HepG2 (cell line): ENCODE results near the gene MRAP. TPM values are rescaled to one million over a fixed set of nuclear protein-coding genes. Genes with fewer than 3 reads are reported as not detected.

Experiments used
- ATAC-seq: fragments of 200-7000 bp; cut with Tn5 transposase; 3 replicates; pipeline ENCODE4 v1.9.1; 2020; ENCODE audit warnings: mild to moderate bottlenecking, moderate library complexity
- BruUV-seq: library from RNA; stranded (reverse); fragments of 400-500 nt; replicated peaks from 2 replicates; lab custom pipeline; 2021; lab: Mats Ljungman, UMichigan
- CTCF ChIA-PET: fragments of 300-600 bp; formaldehyde crosslinking; extraction: SDS; loops from one replicate; lab custom pipeline; 2021; ENCODE audit warnings: low total read pairs, inconsistent platforms, low intra/inter-chr PET ratio; lab: Yijun Ruan, JAX
- POLR2A ChIA-PET: fragments of 350-600 bp; sonication (Branson Sonifier 250); formaldehyde crosslinking; loops from one replicate; lab custom pipeline; 2020; ENCODE audit warnings: antibody characterized with exemption, inconsistent platforms; lab: Yijun Ruan, JAX
- DNase-seq: peaks from one replicate; pipeline ENCODE4 v3.0.0-alpha.2; 2015; ENCODE audit warnings: low spot score
- FAIRE-seq: peaks from 3 replicates; lab custom pipeline; 2011; peaks lifted over from hg19 to GRCh38; lab: Jason Lieb, UNC
- H2AFZ ChIP-seq: one replicate; pipeline ENCODE4 v1.6.1; 2011; ENCODE audit warnings: low read length, inconsistent platforms
- H3K27ac ChIP-seq: fragments of 300-600 bp; 3 replicates; pipeline ENCODE4 v1.8.0; 2011; ENCODE audit warnings: mixed run types, mild to moderate bottlenecking, mixed read lengths, low read length, inconsistent platforms; ENCODE audit not compliant: insufficient read depth; ENCODE audit errors: extremely low read length
- H3K27me3 ChIP-seq, 2 experiments: fragments of 200-600 bp in 1 of 2; 2 replicates in 1 of 2; 3 replicates in 1 of 2; pipeline versions ENCODE4 v1.6.0 to v1.8.0; 2011; ENCODE audit warnings: low read length in 2 of 2, mild to moderate bottlenecking in 2 of 2, moderate library complexity in 2 of 2, inconsistent platforms in 1 of 2; ENCODE audit not compliant: insufficient read depth in 2 of 2, control insufficient read depth in 1 of 2
- H3K36me3 ChIP-seq, 2 experiments: fragments of 200-600 bp in 1 of 2; replicated peaks in 1 of 2; 2 replicates in 1 of 2; 3 replicates in 1 of 2; pipeline versions ENCODE4 v1.5.1 to v1.8.0; 2011; ENCODE audit warnings: low read length in 2 of 2, inconsistent platforms in 1 of 2; ENCODE audit not compliant: insufficient read depth in 2 of 2, control insufficient read depth in 1 of 2
- H3K4me1 ChIP-seq: 2 replicates; pipeline ENCODE4 v1.5.1; 2012; ENCODE audit warnings: low read length, inconsistent platforms; ENCODE audit not compliant: insufficient read depth
- H3K4me2 ChIP-seq: 2 replicates; pipeline ENCODE4 v1.6.0; 2011; ENCODE audit warnings: low read depth, low read length, inconsistent platforms
- H3K4me3 ChIP-seq, 3 experiments: fragments of 200-600 bp in 1 of 3; sonication (generic), shearing (Covaris generic) in 1 of 3; replicated peaks in 1 of 3; 2 replicates each; pipeline ENCODE4 v1.5.1; 2011 to 2016; ENCODE audit warnings: low read length in 3 of 3, inconsistent platforms in 2 of 3, low read depth in 2 of 3, mild to moderate bottlenecking in 2 of 3, control low read depth in 1 of 3, mixed read lengths in 1 of 3; ENCODE audit not compliant: insufficient read depth in 1 of 3
- H3K79me2 ChIP-seq: one replicate; pipeline ENCODE4 v1.6.1; 2011; ENCODE audit warnings: low read length, inconsistent platforms; ENCODE audit not compliant: insufficient read depth
- H3K9ac ChIP-seq: 2 replicates; pipeline ENCODE4 v1.6.0; 2011; ENCODE audit warnings: mild to moderate bottlenecking, low read depth, low read length, inconsistent platforms; ENCODE audit not compliant: insufficient read depth
- H3K9me3 ChIP-seq: 2 replicates; pipeline ENCODE4 v1.5.1; 2012; ENCODE audit warnings: mild to moderate bottlenecking, low read length
- H4K20me1 ChIP-seq: 2 replicates; pipeline ENCODE4 v1.6.0; 2011; ENCODE audit warnings: inconsistent platforms, mild to moderate bottlenecking, low read length, moderate library complexity; ENCODE audit not compliant: insufficient read depth
- CEBPB ChIP-seq: IDR thresholded peaks from 2 replicates; pipeline ENCODE4 v1.6.1; 2011; ENCODE audit warnings: low read depth, low read length, improper control_type of control experiment, borderline replicate concordance
- GATAD2A ChIP-seq: IDR thresholded peaks from 2 replicates; pipeline ENCODE4 v1.6.1; 2016
- POLR2A ChIP-seq, 2 experiments: IDR thresholded peaks; 2 replicates each; pipeline ENCODE4 v1.6.1; 2011; ENCODE audit warnings: low read depth in 2 of 2, low read length in 2 of 2, mild to moderate bottlenecking in 1 of 2, moderate library complexity in 1 of 2; ENCODE audit not compliant: insufficient read depth in 1 of 2
- SRSF9 ChIP-seq: fragments of 200-400 bp; formaldehyde crosslinking; IDR thresholded peaks from 2 replicates; pipeline ENCODE4 v1.6.1; 2018; ENCODE audit warnings: borderline replicate concordance, mild to moderate bottlenecking, low read depth, low read length; ENCODE audit not compliant: insufficient read depth, poor library complexity, severe bottlenecking
- TSC22D2 ChIP-seq: sonication (generic); formaldehyde crosslinking; IDR thresholded peaks from 2 replicates; pipeline ENCODE4 v1.5.1; 2020; ENCODE audit warnings: missing genetic modification reagents, mild to moderate bottlenecking, borderline replicate concordance
- ZNF232 ChIP-seq: sonication (generic); formaldehyde crosslinking; IDR thresholded peaks from 2 replicates; pipeline ENCODE4 v1.4.0; 2020; ENCODE audit warnings: missing genetic modification reagents, borderline replicate concordance
- ZNF616 ChIP-seq: sonication (generic); formaldehyde crosslinking; IDR thresholded peaks from 2 replicates; pipeline ENCODE4 v1.5.0; 2020; ENCODE audit warnings: low read depth, mild to moderate bottlenecking, missing genetic modification reagents
- ZNF629 ChIP-seq: sonication (generic); formaldehyde crosslinking; conservative IDR thresholded peaks from 2 replicates; pipeline ENCODE4 v1.5.0; 2020; ENCODE audit warnings: missing genetic modification reagents
- WGBS: methylation state at CpG from one replicate; pipeline ENCODE4 v1.1.6; 2017; ENCODE audit warnings: low lambda C conversion rate; 5-methylcytosine and 5-hydroxymethylcytosine counted together
- in situ Hi-C: cut with HindIII; loops from 2 replicates; pipeline ENCODE4 v1.10.0; 2017; ENCODE audit warnings: low pct_unique_long_range_greater_than_20kb; ENCODE audit not compliant: extremely low pct_ligation_motif_present
- intact Hi-C: fragments of 100-400 bp; cut with micrococcal nuclease; formaldehyde crosslinking; loops from one replicate; pipeline ENCODE4 v1.10.0; 2022; ENCODE audit not compliant: unreplicated experiment
- polyA plus RNA-seq, 8 experiments: library from polyadenylated mRNA; depleted of rRNA in 3 of 8; stranded (reverse) in 7 of 8; unstranded in 1 of 8; fragments of >200 nt; fragmentation: Illumina TruSeq in 4 of 8; extraction: Trizol in 4 of 8; gene quantifications; 2 replicates each; pipeline versions ENCODE4 v1.2.1 to v1.2.3, GENCODE V29; 2011 to 2016; ENCODE audit warnings: low read depth in 4 of 8, missing spikeins in 1 of 8, mixed read lengths in 1 of 8; ENCODE audit not compliant: insufficient read depth in 1 of 8
- total RNA-seq, 5 experiments: library from RNA; depleted of rRNA; stranded (reverse); fragments of >200 nt; fragmentation: Illumina TruSeq; extraction: Trizol; gene quantifications; 2 replicates each; pipeline ENCODE4 v1.2.3, GENCODE V29; 2016; ENCODE audit warnings: low read depth in 1 of 5
- TF ChIP-seq, protein P1 (sequence below): sonication (generic); formaldehyde crosslinking; IDR thresholded peaks from one replicate; pipeline ENCODE4 v1.5.1; 2020; ENCODE audit warnings: mild to moderate bottlenecking, missing genetic modification reagents; ENCODE audit errors: not compliant biosample characterization
- TF ChIP-seq, protein P2 (sequence below): sonication (generic); formaldehyde crosslinking; conservative IDR thresholded peaks from 2 replicates; pipeline ENCODE4 v1.4.0; 2020; ENCODE audit warnings: mild to moderate bottlenecking, missing genetic modification reagents, moderate library complexity

Gene MRAP
- total and polyA plus RNA-seq, 2 of the 13 experiments (the other 11 are each of a cell fraction or from before 2014, with no cell fraction given) = 0.46 to 1.2 TPM

DNA sequence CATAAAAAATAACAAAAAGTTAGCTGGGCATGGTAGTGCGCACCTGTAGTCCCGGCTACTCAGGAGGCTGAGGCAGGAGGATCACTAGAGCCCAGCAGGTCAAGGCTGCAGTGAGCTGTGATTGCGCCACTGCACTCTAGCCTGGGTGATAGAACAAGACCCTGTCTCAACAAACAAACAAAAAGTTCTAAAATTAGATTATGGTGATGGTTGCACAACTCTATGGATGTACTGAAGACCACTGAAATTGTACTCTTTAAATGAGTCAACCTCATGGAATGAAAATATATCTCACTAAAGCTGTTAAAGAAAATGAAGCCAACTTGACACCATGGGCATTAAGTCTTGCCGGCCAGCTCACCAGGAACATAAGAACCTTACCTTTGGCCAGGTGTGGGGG is 9.1 kb downstream of the MRAP start:
- BruUV-seq = no TSS peak
- Histone ChIP-seq H3K4me3 (no peak overlapping the region), H3K4me2 (no peak overlapping the region), H3K4me1 (peaks cover 14% of the 10 kb centered on the region), H3K79me2 (no peaks in the 10 kb centered on the region), H2AFZ (no peak overlapping the region), H3K36me3 (peaks cover 0 to 12% of the 10 kb centered on the region in 2 experiments; a peak in 3 of 5 replicates), H4K20me1 (no peaks in the 10 kb centered on the region), H3K9ac (no peak overlapping the region), H3K27ac (no peak overlapping the region), H3K9me3 (no peaks in the 10 kb centered on the region), H3K27me3 (no peaks in the 10 kb centered on the region)
- WGBS = 94% methylated on average over 4 of the region's 4 CpGs
- DNase-seq = peak; percentile 21
- ChIA-PET POLR2A (interaction anchor here (1.1 kb wide), 1 partner anchor 8 kb away, joined by 3 read pairs; no protein-coding TSS in a partner anchor), CTCF (no interaction called here)
- no peak for FAIRE-seq
- in situ Hi-C loops (no loop called here), intact Hi-C loops (loop anchor here (5.0 kb wide), 1 partner anchor 50 kb away; no protein-coding TSS in a partner anchor)
- no peak for ATAC-seq
- TF ChIP-seq SRSF9 (no peak), ZNF616 (CRISPR knock-in tag) (no peak), TSC22D2 (no peak), CEBPB (peak; percentile 70; the same call in 1 of the 2 replicates), GATAD2A (CRISPR knock-in tag) (peak; percentile 65), POLR2A (IDR thresholded peaks at IDR 0.05; ENCODE audit: insufficient read depth in 1 of 2, low read depth in 2 of 2, low read length in 2 of 2) (no peak), ZNF629 (CRISPR knock-in tag) (peak; percentile 41; the same call in 1 of the 2 replicates), ZNF232 (CRISPR knock-in tag) (no peak)
- TF ChIP-seq, protein P1, sequence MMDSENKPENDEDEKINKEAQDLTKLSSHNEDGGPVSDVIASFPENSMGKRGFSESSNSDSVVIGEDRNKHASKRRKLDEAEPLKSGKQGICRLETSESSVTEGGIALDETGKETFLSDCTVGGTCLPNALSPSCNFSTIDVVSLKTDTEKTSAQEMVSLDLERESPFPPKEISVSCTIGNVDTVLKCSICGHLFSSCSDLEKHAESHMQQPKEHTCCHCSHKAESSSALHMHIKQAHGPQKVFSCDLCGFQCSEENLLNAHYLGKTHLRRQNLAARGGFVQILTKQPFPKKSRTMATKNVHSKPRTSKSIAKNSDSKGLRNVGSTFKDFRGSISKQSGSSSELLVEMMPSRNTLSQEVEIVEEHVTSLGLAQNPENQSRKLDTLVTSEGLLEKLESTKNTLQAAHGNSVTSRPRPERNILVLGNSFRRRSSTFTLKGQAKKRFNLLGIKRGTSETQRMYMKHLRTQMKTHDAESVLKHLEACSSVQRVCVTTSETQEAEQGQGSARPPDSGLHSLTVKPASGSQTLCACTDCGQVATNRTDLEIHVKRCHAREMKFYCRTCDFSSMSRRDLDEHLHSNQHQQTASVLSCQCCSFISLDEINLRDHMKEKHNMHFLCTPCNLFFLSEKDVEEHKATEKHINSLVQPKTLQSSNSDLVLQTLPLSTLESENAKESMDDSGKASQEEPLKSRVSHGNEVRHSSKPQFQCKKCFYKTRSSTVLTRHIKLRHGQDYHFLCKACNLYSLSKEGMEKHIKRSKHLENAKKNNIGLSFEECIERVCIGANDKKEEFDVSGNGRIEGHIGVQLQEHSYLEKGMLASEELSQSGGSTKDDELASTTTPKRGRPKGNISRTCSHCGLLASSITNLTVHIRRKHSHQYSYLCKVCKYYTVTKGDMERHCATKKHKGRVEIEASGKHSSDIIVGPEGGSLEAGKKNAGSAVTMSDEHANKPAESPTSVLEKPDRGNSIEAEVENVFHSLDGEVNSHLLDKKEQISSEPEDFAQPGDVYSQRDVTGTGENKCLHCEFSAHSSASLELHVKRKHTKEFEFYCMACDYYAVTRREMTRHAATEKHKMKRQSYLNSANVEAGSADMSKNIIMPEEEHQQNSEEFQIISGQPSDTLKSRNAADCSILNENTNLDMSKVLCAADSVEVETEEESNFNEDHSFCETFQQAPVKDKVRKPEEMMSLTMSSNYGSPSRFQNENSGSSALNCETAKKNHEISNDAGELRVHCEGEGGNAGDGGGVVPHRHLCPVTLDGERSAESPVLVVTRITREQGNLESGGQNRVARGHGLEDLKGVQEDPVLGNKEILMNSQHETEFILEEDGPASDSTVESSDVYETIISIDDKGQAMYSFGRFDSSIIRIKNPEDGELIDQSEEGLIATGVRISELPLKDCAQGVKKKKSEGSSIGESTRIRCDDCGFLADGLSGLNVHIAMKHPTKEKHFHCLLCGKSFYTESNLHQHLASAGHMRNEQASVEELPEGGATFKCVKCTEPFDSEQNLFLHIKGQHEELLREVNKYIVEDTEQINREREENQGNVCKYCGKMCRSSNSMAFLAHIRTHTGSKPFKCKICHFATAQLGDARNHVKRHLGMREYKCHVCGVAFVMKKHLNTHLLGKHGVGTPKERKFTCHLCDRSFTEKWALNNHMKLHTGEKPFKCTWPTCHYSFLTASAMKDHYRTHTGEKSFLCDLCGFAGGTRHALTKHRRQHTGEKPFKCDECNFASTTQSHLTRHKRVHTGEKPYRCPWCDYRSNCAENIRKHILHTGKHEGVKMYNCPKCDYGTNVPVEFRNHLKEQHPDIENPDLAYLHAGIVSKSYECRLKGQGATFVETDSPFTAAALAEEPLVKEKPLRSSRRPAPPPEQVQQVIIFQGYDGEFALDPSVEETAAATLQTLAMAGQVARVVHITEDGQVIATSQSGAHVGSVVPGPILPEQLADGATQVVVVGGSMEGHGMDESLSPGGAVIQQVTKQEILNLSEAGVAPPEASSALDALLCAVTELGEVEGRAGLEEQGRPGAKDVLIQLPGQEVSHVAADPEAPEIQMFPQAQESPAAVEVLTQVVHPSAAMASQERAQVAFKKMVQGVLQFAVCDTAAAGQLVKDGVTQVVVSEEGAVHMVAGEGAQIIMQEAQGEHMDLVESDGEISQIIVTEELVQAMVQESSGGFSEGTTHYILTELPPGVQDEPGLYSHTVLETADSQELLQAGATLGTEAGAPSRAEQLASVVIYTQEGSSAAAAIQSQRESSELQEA = no peak
- TF ChIP-seq, protein P2, sequence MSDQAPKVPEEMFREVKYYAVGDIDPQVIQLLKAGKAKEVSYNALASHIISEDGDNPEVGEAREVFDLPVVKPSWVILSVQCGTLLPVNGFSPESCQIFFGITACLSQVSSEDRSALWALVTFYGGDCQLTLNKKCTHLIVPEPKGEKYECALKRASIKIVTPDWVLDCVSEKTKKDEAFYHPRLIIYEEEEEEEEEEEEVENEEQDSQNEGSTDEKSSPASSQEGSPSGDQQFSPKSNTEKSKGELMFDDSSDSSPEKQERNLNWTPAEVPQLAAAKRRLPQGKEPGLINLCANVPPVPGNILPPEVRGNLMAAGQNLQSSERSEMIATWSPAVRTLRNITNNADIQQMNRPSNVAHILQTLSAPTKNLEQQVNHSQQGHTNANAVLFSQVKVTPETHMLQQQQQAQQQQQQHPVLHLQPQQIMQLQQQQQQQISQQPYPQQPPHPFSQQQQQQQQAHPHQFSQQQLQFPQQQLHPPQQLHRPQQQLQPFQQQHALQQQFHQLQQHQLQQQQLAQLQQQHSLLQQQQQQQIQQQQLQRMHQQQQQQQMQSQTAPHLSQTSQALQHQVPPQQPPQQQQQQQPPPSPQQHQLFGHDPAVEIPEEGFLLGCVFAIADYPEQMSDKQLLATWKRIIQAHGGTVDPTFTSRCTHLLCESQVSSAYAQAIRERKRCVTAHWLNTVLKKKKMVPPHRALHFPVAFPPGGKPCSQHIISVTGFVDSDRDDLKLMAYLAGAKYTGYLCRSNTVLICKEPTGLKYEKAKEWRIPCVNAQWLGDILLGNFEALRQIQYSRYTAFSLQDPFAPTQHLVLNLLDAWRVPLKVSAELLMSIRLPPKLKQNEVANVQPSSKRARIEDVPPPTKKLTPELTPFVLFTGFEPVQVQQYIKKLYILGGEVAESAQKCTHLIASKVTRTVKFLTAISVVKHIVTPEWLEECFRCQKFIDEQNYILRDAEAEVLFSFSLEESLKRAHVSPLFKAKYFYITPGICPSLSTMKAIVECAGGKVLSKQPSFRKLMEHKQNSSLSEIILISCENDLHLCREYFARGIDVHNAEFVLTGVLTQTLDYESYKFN (CRISPR knock-in tag) = peak; percentile 41; the same call in 1 of the 2 replicates
